SK-N-MC (cell line): ENCODE measurements around the gene ADGRG3.

ENCODE experiments used
- EZH2 ChIP-seq: fragments of 200-600 bp; sonication (generic); IDR thresholded peaks from one replicate; pipeline ENCODE4 v1.6.1; 2017; ENCODE audit warnings: antibody characterized with exemption
- FOXP2 ChIP-seq: optimal IDR thresholded peaks from 2 replicates; pipeline ENCODE3; 2011; ENCODE audit warnings: mild to moderate bottlenecking, moderate library complexity; ENCODE audit not compliant: insufficient read depth; ENCODE audit errors: extremely low read length, control extremely low read depth
- POLR2AphosphoS5 ChIP-seq: IDR thresholded peaks from 2 replicates; pipeline ENCODE4 v1.6.1; 2012; ENCODE audit warnings: mild to moderate bottlenecking, low read depth, low read length, borderline replicate concordance

GRCh38 chr16:57734308-57734924 lies 66.3 kb downstream of the ADGRG3 start:
- no peak for TF ChIP-seq EZH2
- no peak for TF ChIP-seq POLR2AphosphoS5
- TF ChIP-seq FOXP2: no peak
